HG03442 (cell line): ENCODE measurements around the gene CAPN13.

Experiments used
- ATAC-seq: cut with Tn5 transposase; IDR thresholded peaks from one replicate; pipeline ENCODE4 v1.9.1; 2021; ENCODE audit warnings: mild to moderate bottlenecking, moderate library complexity; ENCODE audit not compliant: unreplicated experiment

CAPN13 gene

GRCh38 chr2:30786923-30787685 is 20.1 kb downstream of the CAPN13 start:
- ATAC-seq = no peak

- ATAC-seq = no peak
Measured at GRCh38 chr2:30784682-30785081, 22.6 kb downstream of the CAPN13 start.

GRCh38 chr2:30781961-30782533 is 25.2 kb downstream of the CAPN13 start:
- ATAC-seq = no peak

DNA sequence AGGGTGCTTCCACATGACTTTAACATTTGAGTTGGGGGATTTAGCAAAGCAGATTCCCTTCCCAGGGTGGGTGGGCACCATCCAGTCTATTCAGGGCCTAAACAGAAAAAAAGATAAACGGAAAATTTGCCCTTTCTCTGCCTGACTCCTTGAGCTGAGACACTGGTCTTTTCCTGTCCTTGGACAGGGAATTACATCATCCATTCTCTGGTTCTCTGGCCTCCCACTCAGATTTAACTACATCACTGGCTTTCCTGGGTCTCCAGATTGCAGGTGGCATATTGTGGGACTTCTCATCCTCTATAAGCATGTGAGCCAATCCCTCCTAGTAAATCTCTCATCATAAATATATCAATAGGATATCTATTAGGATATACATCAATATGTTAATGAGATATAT is 25.8 kb downstream of the CAPN13 start:
- no peak for ATAC-seq

- no peak for ATAC-seq
Measured at GRCh38 chr2:30780776-30781330, 26.4 kb downstream of the CAPN13 start.

DNA sequence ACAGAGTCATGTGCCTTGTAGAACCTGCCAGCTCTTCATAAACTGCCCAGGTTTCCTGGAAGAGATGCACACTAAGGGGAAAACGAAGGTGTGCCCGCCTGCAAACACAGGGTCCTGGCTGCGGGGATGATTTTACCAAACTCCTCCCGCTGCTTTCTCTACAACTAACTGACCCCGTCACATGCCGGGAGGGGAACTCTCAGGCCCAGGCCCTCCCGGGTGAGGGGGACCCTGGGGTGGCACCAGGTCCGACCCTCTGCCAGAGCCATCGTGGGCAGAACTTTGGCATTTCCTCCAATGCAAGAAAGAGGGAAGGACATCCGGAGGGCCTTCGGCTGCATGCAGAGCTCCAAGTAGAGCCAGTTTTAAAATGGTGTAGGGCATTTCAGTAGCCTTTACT is 28.6 kb downstream of the CAPN13 start:
- ATAC-seq = no peak

GRCh38 chr2:30777661-30778505 is 29.4 kb downstream of the CAPN13 start:
- ATAC-seq = no peak

GRCh38 chr2:30776831-30777635 is 30.2 kb downstream of the CAPN13 start:
- no peak for ATAC-seq

DNA sequence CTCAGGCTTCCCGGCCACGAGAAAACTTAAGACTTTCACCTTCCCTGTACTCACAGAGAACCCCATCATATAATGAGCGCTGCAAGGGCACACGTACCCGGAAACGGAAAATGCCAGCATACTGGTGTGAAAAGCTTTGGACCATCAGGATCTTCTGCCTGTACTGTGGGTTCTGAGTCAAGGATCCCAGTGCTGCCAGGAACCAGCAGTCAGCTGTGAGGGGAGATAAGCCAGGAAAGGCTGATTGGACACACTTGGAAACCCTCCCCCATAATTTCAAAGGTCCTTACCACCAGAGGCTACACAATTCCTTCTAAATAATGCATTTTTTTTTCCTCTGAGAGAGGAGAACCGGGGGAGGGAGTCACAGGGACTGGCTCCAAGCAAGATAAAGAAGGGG is 31.4 kb downstream of the CAPN13 start:
- no peak for ATAC-seq

- ATAC-seq = no peak
Measured at GRCh38 chr2:30772021-30772705, 35.1 kb downstream of the CAPN13 start.

DNA sequence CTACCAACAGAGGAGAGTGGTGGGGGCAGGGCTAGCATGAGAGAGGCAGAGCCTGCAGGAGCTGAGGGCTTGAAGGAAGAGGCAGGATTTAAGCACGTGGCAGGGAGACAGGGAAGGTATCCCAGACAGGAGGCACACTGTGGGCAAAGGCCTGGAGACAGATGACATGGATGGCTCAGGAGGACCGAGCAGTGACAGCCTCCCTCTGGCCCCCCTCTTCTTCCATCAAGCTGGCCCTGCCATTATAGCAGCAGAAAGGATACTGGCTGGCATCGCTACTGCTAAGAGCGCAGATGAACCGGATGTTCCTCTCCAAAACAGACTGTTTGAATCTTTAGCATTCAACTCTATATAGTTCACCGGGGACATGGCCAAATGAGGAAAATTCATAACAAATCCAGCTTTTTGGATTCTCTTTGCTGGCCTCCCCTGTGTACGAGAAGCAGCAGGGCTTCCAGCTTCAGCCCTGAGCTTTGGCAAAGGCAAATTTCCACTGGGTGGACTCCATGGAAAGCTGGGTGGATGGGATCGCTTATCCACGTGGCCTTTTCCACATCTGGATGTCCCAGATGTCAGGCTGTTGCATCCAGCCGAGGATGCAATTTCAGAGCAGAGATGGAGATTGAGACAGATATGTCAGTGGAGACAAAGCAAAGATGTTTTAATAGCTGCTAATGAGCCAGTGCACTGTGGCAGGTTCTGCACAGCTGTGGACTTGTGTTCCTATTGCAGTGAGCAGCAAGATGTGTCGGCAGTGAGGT is 36.2 kb downstream of the CAPN13 start:
- no peak for ATAC-seq

DNA sequence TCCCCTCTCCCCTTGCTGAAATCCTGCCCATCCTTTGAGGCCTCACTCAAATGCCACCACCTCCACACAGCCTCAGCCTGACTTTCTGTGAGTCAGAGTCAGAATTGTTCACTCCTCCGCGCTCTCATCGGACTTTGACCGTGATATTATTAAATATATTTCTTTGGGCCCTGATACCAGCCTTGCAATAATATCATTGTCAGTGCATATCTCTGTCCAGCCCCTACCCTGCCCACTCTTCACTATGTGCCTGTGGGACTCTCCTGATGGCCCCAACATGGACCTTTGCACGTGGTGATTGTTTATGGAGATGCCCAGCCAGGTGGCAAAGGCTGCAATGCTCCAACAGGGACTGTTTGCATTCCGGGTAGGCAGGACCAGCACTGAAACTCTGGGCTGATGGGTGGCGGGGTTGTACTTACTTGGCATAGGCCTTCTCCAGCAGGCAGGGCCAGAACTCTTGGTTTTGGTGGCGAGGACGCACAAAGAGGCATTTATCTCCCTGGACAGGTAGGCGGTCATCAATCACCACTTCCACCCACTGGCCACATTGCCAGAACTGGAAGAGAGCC is 37.3 kb downstream of the CAPN13 start:
- ATAC-seq = no peak

- ATAC-seq = no peak
Measured at GRCh38 chr2:30769481-30769780, 37.8 kb downstream of the CAPN13 start.

DNA sequence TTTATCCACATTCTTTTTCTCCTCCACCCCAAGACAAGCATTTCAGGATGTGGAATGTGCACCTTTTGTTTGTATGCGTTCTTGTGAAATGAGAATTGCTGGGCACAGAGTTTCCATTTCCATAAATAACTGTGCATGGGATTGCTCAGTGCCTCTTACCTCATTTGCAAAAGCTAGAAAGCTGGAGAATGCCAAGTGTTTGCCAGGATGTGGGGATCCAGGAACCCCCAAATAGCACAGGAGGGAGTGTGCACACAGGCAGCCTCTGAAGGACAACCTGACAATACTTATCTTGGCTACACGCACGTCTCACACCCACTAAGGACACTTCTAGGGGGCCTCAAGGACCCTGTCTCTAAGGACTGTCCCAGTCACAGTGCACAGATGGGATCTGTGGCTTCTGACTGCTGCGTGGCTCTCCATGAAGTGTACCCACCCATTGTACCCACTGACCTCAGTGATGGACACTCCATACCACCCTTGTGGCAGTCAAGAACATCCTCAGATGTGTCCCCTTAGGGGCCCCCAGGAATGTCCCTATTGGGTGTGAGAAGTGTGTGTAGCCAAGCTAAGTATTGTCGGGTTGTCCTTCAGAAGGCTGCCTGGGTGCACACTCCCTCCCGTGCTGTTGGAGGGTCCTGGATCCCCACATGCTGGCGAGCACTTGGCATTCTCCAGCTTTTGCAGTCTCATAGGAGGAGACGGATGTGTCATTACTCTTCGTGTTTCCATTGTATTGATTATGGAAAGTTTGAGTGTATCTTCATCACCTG is 38.4 kb downstream of the CAPN13 start:
- no peak for ATAC-seq

DNA sequence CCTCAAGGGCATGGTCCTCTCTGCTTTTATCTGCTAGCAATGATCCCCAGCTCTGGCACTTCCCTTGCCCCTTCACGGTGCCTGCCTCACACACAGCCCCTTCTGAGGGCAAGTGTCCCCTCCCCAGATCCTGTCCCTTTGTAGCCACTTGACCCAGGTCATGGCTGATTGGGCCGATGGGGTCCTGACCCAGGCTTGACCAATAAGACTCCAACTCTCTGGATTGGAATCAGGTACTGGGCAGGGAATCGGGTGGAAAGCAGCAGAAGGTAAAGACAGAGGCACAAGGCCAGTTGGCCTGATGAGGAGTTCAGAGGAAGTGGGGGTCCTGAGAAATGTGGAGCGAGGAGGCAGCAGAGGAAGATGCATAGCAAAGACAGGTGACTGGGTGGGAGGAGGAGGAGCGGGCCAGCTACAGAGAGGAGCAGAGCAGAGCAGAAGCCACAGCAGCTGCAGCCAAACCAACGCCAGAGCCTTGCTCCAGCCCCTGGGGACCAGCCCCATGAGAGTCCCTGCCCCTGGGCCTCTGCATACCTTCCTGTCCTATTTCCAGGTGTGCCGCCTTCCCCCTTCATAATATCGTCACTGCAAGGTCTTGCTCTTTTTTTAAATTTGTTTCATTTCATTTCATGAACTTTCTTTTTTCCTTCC is 39.1 kb downstream of the CAPN13 start:
- ATAC-seq = no peak

GRCh38 chr2:30766666-30767065 is 40.6 kb downstream of the CAPN13 start:
- ATAC-seq = no peak

GRCh38 chr2:30765876-30766470 is 41.3 kb downstream of the CAPN13 start:
- no peak for ATAC-seq

DNA sequence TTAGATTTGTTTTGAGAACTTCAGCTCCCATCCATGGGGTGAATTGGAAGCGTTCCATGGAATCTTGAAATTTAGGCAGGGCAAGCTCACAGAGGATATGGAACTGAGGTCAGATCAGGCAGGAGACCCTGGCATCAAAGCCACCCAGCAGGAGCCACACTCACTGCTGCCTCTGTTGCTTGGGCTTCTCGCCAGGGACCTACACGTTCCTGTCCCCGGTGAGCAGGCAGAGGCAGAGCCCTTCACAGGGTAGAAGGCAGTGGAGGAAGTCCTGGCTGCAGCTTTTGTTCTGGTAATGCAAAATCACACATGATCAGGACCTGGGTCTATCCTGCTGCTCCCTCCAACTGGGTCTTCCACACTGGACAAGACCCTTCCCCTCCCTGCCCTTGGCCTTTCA is 42.1 kb downstream of the CAPN13 start:
- no peak for ATAC-seq
